HL-60/S4 treated with retinoic acid at 250 ng/mL for 4 days and 3 days (cell line): Measurements from ENCODE around the gene CHRNA3.
"Not testable (repeated sequence)": the region's sequence is repeated elsewhere in the genome, so short reads cannot be mapped to it uniquely, and the experiment has no call there.

Experiments used
- in situ Hi-C: fragments of 300-500 bp; cut with MboI; formaldehyde crosslinking; loops from 2 replicates; pipeline ENCODE4 v1.7.0; 2022; ENCODE audit warnings: low sequenced_read_pairs

CHRNA3 gene

DNA sequence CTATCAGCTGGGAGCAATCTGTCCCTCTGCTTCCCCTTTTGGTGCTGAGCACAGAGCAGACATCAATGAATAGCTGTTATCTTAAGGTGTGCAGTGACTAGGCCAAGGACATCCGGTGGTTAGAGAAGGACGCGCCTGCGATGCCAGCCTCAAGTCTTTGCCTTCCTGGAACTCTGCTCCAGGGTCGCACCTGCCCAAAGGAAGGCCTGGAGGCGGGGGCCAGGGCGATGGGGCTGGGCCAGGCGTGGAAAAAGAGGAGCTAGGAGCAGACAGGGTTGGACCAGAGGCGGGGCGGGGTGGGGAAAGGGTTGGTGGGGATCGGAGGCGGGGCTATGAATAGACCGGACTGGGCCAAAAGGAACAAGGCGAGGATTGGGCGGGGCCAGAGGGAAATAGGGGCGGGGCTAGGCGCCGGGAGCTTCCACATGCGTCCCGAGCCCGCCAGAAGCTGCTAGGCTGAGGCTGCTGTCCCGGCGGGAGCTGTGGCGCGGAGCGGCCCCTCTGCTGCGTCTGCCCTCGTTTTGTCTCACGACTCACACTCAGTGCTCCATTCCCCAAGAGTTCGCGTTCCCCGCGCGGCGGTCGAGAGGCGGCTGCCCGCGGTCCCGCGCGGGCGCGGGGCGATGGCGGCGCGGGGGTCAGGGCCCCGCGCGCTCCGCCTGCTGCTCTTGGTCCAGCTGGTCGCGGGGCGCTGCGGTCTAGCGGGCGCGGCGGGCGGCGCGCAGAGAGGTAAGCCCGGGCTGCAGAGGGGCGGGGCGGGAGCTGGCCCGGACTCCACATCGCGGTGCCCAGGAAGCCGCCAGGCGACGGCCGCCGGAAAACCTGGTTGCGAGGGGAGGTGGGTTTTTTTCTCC lies 55.5 kb downstream of the CHRNA3 start, which contains the start of gene CHRNA5:
TSS of gene CHRNA5 (plus strand) at position 424 of the 854 bp plus-strand sequence. CDS start at position 624, 200 bp downstream.
- in situ Hi-C loops = no loop called here

DNA sequence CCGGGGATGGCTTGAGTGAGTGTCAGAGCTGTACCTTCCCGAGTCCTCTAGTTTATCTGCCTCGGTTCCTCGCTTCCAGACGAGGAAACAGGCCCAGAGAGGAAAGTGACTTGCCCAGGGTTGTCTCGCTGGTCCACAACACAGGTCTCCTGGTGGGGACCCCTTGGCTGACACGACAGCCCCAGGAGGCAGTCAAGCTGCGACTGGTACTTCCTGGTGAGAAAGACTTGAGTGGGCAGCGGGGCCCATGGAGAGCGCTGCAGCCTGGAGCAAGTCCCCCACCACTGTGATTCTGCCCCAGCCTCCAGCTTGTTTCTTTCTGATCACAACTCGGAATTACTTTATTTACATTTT lies 56.1 kb downstream of the CHRNA3 start:
- in situ Hi-C loops = no loop called here

DNA sequence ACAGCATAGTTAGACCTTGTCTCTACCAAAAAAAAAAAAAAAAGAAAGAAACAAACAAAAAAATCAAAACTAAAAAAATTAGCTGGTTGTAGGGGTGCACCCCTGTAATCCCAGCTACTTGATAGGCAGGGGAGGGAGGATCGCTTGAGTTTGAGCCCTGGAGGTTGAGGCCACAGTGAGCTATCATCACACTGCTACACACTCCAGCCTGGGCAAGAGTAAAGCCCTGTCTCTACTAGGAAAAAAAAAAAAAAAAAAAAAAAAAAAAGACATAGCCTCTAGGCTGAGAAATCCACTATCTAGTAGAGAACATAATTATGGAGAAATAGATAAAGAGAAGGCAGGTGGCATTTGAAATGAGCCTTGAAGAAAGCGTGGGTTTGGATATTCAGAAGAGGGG lies 57.7 kb downstream of the CHRNA3 start:
- in situ Hi-C loops = no loop called here

DNA sequence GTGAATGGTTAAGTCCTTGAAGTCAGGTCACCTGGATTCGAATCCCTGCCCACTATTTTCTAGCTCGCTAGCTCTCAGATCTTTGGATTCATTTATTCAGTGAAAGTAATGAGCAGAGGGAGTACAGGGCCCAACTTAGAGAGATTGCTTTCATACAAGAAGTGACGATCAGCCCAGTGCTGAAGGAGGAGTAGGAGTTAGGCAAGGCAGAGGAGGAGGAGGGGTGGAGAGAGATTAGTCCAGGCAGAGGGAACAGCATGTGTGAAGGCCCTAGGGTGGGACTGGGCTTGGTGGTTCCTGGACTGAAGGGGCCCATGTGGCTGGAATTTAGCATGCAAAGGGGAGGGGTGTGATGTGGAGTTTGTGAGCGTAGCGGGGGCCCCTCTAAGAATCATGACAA lies 59.3 kb downstream of the CHRNA3 start:
- in situ Hi-C loops = no loop called here

DNA sequence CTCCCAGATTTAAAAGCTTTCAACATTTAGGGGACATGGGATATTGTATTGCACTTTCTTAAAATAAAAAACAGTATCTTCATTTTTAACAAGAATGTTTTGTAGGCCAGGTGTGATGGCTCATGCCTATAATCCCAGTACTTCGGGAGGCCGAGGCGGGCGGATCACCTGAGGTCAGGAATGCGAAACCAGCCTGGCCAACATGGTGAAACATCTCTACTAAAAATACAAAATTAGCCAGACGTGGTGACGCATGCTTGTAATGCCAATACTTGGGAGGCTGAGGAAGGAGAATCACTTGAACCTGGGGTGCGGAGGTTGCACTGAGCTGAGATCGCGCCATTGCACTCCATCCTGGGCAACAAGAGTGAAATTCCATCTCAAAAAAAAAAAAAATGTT lies 60.6 kb downstream of the CHRNA3 start:
- in situ Hi-C loops = not testable (repeated sequence)

DNA sequence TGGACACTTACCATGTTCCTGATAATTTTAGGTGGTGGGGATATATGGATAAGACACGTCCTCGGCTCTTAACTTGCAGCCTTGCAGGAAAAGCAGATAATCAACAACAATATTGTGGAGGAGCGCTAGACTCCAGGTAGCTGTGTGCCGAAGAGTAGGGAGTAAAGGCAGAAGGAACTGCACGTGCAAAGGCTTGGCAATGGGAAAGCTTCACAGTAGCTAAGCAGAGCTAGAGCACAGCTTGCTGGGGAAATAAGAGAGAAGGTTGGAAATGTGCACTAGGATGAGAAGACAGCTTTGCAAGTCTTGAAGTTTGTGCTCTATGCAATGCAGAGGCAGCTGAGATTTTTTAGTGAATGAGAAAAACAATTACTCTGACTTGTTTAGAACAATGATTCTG lies 68.2 kb downstream of the CHRNA3 start:
- in situ Hi-C loops = no loop called here

DNA sequence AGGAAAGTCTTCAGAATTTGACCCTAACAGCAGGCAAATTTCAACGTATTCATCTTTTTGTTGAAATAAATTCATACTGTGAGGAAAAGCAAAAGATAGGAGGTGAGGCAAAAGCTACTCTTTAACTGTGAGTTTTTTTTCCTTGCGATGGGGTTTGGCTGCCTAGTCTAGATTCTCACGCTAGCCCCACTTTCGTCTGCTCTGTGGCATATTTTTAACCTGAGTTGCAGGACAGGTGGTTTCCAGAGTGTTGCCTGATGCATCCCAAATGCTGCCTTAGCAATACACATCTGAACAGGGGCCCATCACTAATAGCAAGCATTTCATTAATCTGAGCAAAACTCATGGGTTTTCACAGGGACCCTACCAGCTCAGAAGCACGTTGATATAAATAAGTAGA lies 68.9 kb downstream of the CHRNA3 start:
- in situ Hi-C loops = no loop called here

DNA sequence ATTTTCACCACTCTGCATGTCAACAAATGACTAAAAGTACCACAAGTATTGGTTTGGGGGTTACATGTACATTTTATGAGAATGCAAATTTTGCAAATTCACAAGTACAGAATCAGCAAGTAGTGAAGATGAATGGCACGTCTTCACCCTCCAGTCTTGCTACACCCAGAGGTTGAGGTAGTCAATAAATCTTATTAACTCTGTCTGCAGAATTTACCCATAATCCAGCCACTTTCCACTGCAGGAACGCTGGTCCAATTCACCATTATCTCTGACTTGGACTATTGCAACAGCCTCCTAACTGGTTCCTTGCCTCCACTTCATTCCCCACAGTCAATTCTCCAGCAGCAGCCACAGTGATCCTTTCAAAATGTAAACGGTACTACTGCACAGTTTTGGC lies 70.0 kb downstream of the CHRNA3 start:
- in situ Hi-C loops = no loop called here

DNA sequence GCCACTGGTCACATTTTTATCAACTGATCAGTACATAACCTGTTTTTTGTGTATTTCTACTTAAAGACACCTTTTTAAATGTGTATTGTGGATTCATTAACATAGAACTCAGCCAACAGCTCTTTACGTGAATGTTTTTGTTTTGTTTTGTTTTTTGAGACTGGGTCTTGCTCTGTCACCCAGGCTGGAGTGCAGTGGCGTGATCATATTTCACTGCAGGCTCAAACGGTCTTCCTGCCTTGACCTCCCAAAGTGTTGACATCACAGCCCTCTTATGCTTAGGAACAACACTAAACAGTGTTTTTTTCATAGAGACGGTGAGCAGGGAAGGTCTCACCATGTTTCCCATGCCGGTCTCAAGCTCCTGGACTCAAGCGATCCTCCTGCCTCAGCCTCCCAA lies 70.6 kb downstream of the CHRNA3 start:
- in situ Hi-C loops = no loop called here
